Endothelial cell of umbilical vein (primary cell): Measurements from ENCODE around the gene STK32C. TPM values are rescaled to one million over a fixed set of nuclear protein-coding genes. Genes with fewer than 3 reads are reported as not detected.

Experiments used
- BruUV-seq: library from RNA; stranded (reverse); fragments of 400-500 nt; replicated peaks from 2 replicates; lab custom pipeline; 2021; lab: Mats Ljungman, UMichigan
- CTCF ChIA-PET: fragments of 300-600, 350-600 bp; sonication (Branson Sonifier 250); formaldehyde crosslinking; loops from one replicate; lab custom pipeline; 2021; ENCODE audit warnings: antibody characterized with exemption, inconsistent platforms; lab: Charles Lee
- POLR2A ChIA-PET: fragments of 300-600, 350-600 bp; sonication (Branson Sonifier 250); formaldehyde crosslinking; loops from one replicate; lab custom pipeline; 2021; ENCODE audit warnings: antibody characterized with exemption, inconsistent platforms; lab: Charles Lee
- DNase-seq: peaks from one replicate; pipeline ENCODE4 v3.0.0-alpha.2; 2011; ENCODE audit warnings: low read depth, low spot score
- FAIRE-seq: peaks from 2 replicates; lab custom pipeline; 2011; peaks lifted over from hg19 to GRCh38; lab: Jason Lieb, UNC
- H2AFZ ChIP-seq: 2 replicates; pipeline ENCODE4 v1.6.0; 2012; ENCODE audit warnings: low read depth, low read length, control low read depth, inconsistent platforms
- H3K27ac ChIP-seq: 2 replicates; pipeline ENCODE4 v1.5.1; 2011; ENCODE audit warnings: low read depth, mild to moderate bottlenecking, control low read depth, low read length, moderate library complexity; ENCODE audit not compliant: insufficient read depth
- H3K27me3 ChIP-seq, 2 experiments: 2 replicates each; pipeline versions ENCODE4 v1.6.0 to v1.6.1; 2011; ENCODE audit warnings: low read length in 2 of 2, mixed read lengths in 1 of 2; ENCODE audit not compliant: control insufficient read depth in 2 of 2, insufficient read depth in 2 of 2
- H3K36me3 ChIP-seq, 2 experiments: 2 replicates in 1 of 2; 3 replicates in 1 of 2; pipeline ENCODE4 v1.5.1; 2011; ENCODE audit warnings: low read length in 2 of 2, mild to moderate bottlenecking in 1 of 2, moderate library complexity in 1 of 2; ENCODE audit not compliant: control insufficient read depth in 2 of 2, insufficient read depth in 2 of 2; ENCODE audit errors: extremely low read depth in 1 of 2
- H3K4me1 ChIP-seq: 3 replicates; pipeline ENCODE4 v1.5.1; 2011; ENCODE audit warnings: mild to moderate bottlenecking, low read length; ENCODE audit not compliant: control insufficient read depth, insufficient read depth; ENCODE audit errors: extremely low read depth
- H3K4me2 ChIP-seq: 2 replicates; pipeline ENCODE4 v1.6.1; 2011; ENCODE audit warnings: low read length, control low read depth, mixed read lengths; ENCODE audit not compliant: insufficient read depth
- H3K4me3 ChIP-seq, 3 experiments: fragments of 200-600 bp in 1 of 3; sonication (generic), shearing (Covaris generic) in 1 of 3; replicated peaks in 1 of 3; 2 replicates each; pipeline ENCODE4 v1.5.1; 2011 to 2016; ENCODE audit warnings: control low read depth in 3 of 3, low read length in 3 of 3, mild to moderate bottlenecking in 2 of 3, inconsistent platforms in 1 of 3, low read depth in 1 of 3, moderate library complexity in 1 of 3; ENCODE audit not compliant: insufficient read depth in 1 of 3
- H3K79me2 ChIP-seq: 2 replicates; pipeline ENCODE4 v1.6.0; 2012; ENCODE audit warnings: low read length, inconsistent platforms; ENCODE audit not compliant: control insufficient read depth, insufficient read depth
- H3K9ac ChIP-seq: replicated peaks from 2 replicates; pipeline ENCODE3; 2011; ENCODE audit warnings: low read length, control low read depth; ENCODE audit not compliant: insufficient read depth; ENCODE audit errors: extremely low read depth
- H3K9me1 ChIP-seq: replicated peaks from 3 replicates; pipeline ENCODE4 v1.6.0; 2011; ENCODE audit warnings: mild to moderate bottlenecking, low read length; ENCODE audit not compliant: control insufficient read depth, insufficient read depth; ENCODE audit errors: extremely low read depth
- H3K9me3 ChIP-seq: replicated peaks from 2 replicates; pipeline ENCODE4 v1.5.1; 2012; ENCODE audit warnings: low read length, inconsistent platforms; ENCODE audit not compliant: control insufficient read depth, insufficient read depth
- H4K20me1 ChIP-seq: replicated peaks from 2 replicates; pipeline ENCODE3; 2011; ENCODE audit warnings: mild to moderate bottlenecking, low read length; ENCODE audit not compliant: control insufficient read depth, insufficient read depth; ENCODE audit errors: extremely low read depth
- EZH2 ChIP-seq: IDR thresholded peaks from 2 replicates; pipeline ENCODE4 v1.6.1; 2012; ENCODE audit warnings: borderline replicate concordance, low read depth, mild to moderate bottlenecking, moderate library complexity, low read length, inconsistent platforms; ENCODE audit not compliant: severe bottlenecking
- FOS ChIP-seq: IDR thresholded peaks from 2 replicates; pipeline ENCODE4 v1.6.1; 2011; ENCODE audit warnings: mild to moderate bottlenecking, low read length, moderate library complexity, borderline replicate concordance; ENCODE audit not compliant: insufficient read depth
- GATA2 ChIP-seq: IDR thresholded peaks from 2 replicates; pipeline ENCODE4 v1.7.0; 2011; ENCODE audit warnings: low read depth, mild to moderate bottlenecking, moderate library complexity, mixed read lengths, low read length; ENCODE audit not compliant: insufficient read length, insufficient read depth
- JUN ChIP-seq: IDR thresholded peaks from 2 replicates; pipeline ENCODE4 v1.6.1; 2011; ENCODE audit warnings: borderline replicate concordance, low read depth; ENCODE audit not compliant: insufficient read length, insufficient read depth
- MYC ChIP-seq: IDR thresholded peaks from one replicate; pipeline ENCODE4 v1.6.1; 2011; ENCODE audit warnings: mild to moderate bottlenecking, low read depth, low read length
- POLR2A ChIP-seq: IDR thresholded peaks from 2 replicates; pipeline ENCODE4 v1.6.1; 2012; ENCODE audit warnings: low read depth, mild to moderate bottlenecking, control low read depth, low read length
- POLR2AphosphoS5 ChIP-seq: IDR thresholded peaks from 2 replicates; pipeline ENCODE4 v1.6.1; 2012; ENCODE audit warnings: low read depth, mild to moderate bottlenecking, control low read depth, low read length, moderate library complexity; ENCODE audit not compliant: insufficient read depth
- dilution Hi-C: fragments of 300-500 bp; cut with MboI; formaldehyde crosslinking; loops from one replicate; pipeline ENCODE4 v1.15.0; 2019; ENCODE audit warnings: low sequenced_read_pairs; ENCODE audit not compliant: extremely low pct_ligation_motif_present
- intact Hi-C: fragments of 100-400 bp; cut with micrococcal nuclease; formaldehyde crosslinking; loops from one replicate; pipeline ENCODE4 v1.10.0; 2022
- polyA plus RNA-seq, 4 experiments: library from polyadenylated mRNA; depleted of rRNA in 3 of 4; stranded (reverse) in 3 of 4; unstranded in 1 of 4; fragments of >200 nt; gene quantifications; 2 replicates each; pipeline versions ENCODE4 v1.2.1 to v1.2.3, GENCODE V29; 2011 to 2012; ENCODE audit warnings: missing spikeins in 1 of 4
- total RNA-seq: library from RNA; stranded (reverse); gene quantifications from 2 replicates; pipeline ENCODE4 v1.2.3, GENCODE V29; 2021
- TF ChIP-seq, protein P1 (sequence below), 2 donors: IDR thresholded peaks; 1 replicate in 1 of 2; 2 replicates in 1 of 2; pipeline ENCODE4 v1.5.1; 2011; ENCODE audit warnings: low read length in 2 of 2, mild to moderate bottlenecking in 2 of 2, moderate library complexity in 2 of 2, control low read depth in 1 of 2, inconsistent platforms in 1 of 2, low read depth in 1 of 2; ENCODE audit not compliant: insufficient read depth in 1 of 2; ENCODE audit errors: extremely low read depth in 1 of 2
- TF ChIP-seq, protein P2 (sequence below): IDR thresholded peaks from 2 replicates; pipeline ENCODE4 v1.6.1; 2011; ENCODE audit not compliant: insufficient read depth, insufficient read length

The STK32C gene
- total and polyA plus RNA-seq, 2 donors (not counting 3 experiments of a cell fraction or from before 2014, with no cell fraction given): 5.4 to 14.1 TPM

DNA sequence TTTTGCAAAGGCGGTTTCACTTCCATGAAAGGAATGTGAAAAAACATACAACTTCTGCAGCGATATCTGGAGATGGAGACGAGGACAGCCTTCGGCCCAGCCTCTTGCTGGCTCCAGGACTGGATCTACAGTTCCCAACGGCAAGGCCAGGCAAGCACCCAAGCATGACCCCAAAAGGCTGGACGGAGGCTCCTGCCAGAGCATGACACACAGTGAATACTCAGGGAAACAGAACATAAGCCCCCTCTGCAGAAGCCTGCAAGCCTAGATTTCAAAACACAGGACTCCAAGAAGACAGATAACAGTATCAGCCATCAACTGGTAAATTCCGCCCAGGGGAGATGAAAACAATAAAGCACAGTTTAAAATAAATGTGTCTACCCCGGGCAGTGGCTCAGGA, 21.0 kb upstream of the STK32C start:
- ChIA-PET CTCF (no interaction called here), POLR2A (no interaction called here)
- Histone ChIP-seq H3K4me1 (peaks cover 20% of the 10 kb centered on the region), H2AFZ (no peak overlapping the region), H3K4me3 (no peak overlapping the region), H4K20me1 (no peaks in the 10 kb centered on the region), H3K9ac (no peak overlapping the region), H3K27me3 (no peaks in the 10 kb centered on the region), H3K9me1 (no peaks in the 10 kb centered on the region), H3K9me3 (no peaks in the 10 kb centered on the region), H3K27ac (no peak overlapping the region), H3K4me2 (no peak overlapping the region), H3K79me2 (peaks cover 42% of the 10 kb centered on the region), H3K36me3 (no peaks in the 10 kb centered on the region)
- no TSS peak for BruUV-seq
- dilution Hi-C loops: no loop called here
- DNase-seq: no peak
- FAIRE-seq: no peak
- intact Hi-C loops: no loop called here
- TF ChIP-seq POLR2AphosphoS5 (no peak), FOS (no peak), EZH2 (no peak), GATA2 (no peak), POLR2A (no peak), MYC (no peak), JUN (no peak)
- TF ChIP-seq, protein P1, sequence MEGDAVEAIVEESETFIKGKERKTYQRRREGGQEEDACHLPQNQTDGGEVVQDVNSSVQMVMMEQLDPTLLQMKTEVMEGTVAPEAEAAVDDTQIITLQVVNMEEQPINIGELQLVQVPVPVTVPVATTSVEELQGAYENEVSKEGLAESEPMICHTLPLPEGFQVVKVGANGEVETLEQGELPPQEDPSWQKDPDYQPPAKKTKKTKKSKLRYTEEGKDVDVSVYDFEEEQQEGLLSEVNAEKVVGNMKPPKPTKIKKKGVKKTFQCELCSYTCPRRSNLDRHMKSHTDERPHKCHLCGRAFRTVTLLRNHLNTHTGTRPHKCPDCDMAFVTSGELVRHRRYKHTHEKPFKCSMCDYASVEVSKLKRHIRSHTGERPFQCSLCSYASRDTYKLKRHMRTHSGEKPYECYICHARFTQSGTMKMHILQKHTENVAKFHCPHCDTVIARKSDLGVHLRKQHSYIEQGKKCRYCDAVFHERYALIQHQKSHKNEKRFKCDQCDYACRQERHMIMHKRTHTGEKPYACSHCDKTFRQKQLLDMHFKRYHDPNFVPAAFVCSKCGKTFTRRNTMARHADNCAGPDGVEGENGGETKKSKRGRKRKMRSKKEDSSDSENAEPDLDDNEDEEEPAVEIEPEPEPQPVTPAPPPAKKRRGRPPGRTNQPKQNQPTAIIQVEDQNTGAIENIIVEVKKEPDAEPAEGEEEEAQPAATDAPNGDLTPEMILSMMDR (IDR thresholded peaks at IDR 0.05; ENCODE audit: extremely low read depth in 1 of 2, insufficient read depth in 1 of 2, low read depth in 1 of 2, low read length in 2 of 2): no peak
- TF ChIP-seq, protein P2, sequence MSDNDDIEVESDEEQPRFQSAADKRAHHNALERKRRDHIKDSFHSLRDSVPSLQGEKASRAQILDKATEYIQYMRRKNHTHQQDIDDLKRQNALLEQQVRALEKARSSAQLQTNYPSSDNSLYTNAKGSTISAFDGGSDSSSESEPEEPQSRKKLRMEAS: no peak
